K562 (cell line): ENCODE data around the gene BCL2L15. TPM values are rescaled to one million over a fixed set of nuclear protein-coding genes. Genes with fewer than 3 reads are reported as not detected.
A peak's percentile ranks its signal among the peaks of the same experiment; 100 is the strongest.

Experiments
- ATF1 ChIP-seq, 2 experiments: fragments of 450-650 bp in 1 of 2; IDR thresholded peaks; 2 replicates each; pipeline ENCODE4 v1.6.1; 2016; ENCODE audit warnings: missing compliant biosample characterization in 1 of 2, missing genetic modification characterization in 1 of 2
- CREB1 ChIP-seq, 2 experiments: sonication (generic) in 1 of 2; formaldehyde crosslinking in 1 of 2; IDR thresholded peaks; 2 replicates each; pipeline versions ENCODE4 v1.6.1 to v1.8.0; 2012 to 2022; ENCODE audit warnings: inconsistent platforms in 1 of 2, mild to moderate bottlenecking in 1 of 2, missing genetic modification reagents in 1 of 2, moderate library complexity in 1 of 2
- HDAC6 ChIP-seq: IDR thresholded peaks from 2 replicates; pipeline ENCODE4 v1.6.1; 2012; ENCODE audit warnings: low read depth, mild to moderate bottlenecking, control low read depth, inconsistent platforms, low read length, moderate library complexity
- KLF10 ChIP-seq: fragments of 250-450 bp; sonication (Bioruptor Pico); IDR thresholded peaks from 2 replicates; pipeline ENCODE4 v1.6.1; 2021; ENCODE audit warnings: matching md5 sums
- MYNN ChIP-seq, 2 experiments: sonication (generic); formaldehyde crosslinking in 1 of 2; IDR thresholded peaks; 2 replicates each; pipeline versions ENCODE4 v1.5.0 to v1.6.1; 2016 to 2020; ENCODE audit warnings: antibody characterized with exemption in 1 of 2, missing genetic modification reagents in 1 of 2
- TEAD1 ChIP-seq, 2 experiments: fragments of 450-650 bp in 1 of 2; sonication (generic) in 1 of 2; formaldehyde crosslinking; IDR thresholded peaks; 2 replicates each; pipeline versions ENCODE4 v1.4.0 to v1.8.0; 2020 to 2022; ENCODE audit warnings: mild to moderate bottlenecking in 2 of 2, missing genetic modification reagents in 1 of 2
- XRCC4 ChIP-seq: IDR thresholded peaks from one replicate; pipeline ENCODE4 v1.6.1; 2011; ENCODE audit not compliant: insufficient read depth, insufficient read length; ENCODE audit errors: extremely low read depth
- ZNF655 ChIP-seq: fragments of 250-450 bp; sonication (Bioruptor Pico); IDR thresholded peaks from 2 replicates; pipeline ENCODE4 v1.5.0; 2021
- ZNF75A ChIP-seq: fragments of 450-650 bp; formaldehyde crosslinking; IDR thresholded peaks from 2 replicates; pipeline ENCODE4 v1.4.0; 2020; ENCODE audit warnings: mild to moderate bottlenecking
- polyA plus RNA-seq, 8 experiments: library from polyadenylated mRNA; depleted of rRNA in 4 of 8; stranded (reverse) in 5 of 8; unstranded in 3 of 8; fragments of >200 nt; fragmentation: Nextera tagmentation in 2 of 8; fragmentation: Illumina TruSeq in 1 of 8; extraction: Ambion mirVana in 2 of 8; extraction: Trizol in 1 of 8; gene quantifications; 2 replicates each; pipeline versions ENCODE4 v1.2.1 to v1.2.3, GENCODE V29; 2011 to 2014; ENCODE audit warnings: inconsistent platforms in 1 of 8, missing spikeins in 1 of 8
- total RNA-seq, 7 experiments: library from RNA; depleted of rRNA in 6 of 7; stranded (reverse); fragments of >200 nt in 6 of 7; fragmentation: Illumina TruSeq in 2 of 7; extraction: Trizol in 2 of 7; gene quantifications; 2 replicates each; pipeline versions ENCODE4 v1.2.1 to v1.2.3, GENCODE V29; 2011 to 2021; ENCODE audit warnings: low replicate concordance in 1 of 7
- TF ChIP-seq, protein P1 (sequence below): IDR thresholded peaks from 3 replicates; pipeline ENCODE4 v1.6.1; 2011; ENCODE audit warnings: borderline replicate concordance, mild to moderate bottlenecking, moderate library complexity; ENCODE audit not compliant: insufficient read length; ENCODE audit errors: extremely low read depth
- TF ChIP-seq, protein P2 (sequence below): fragments of 250-450 bp; sonication (Bioruptor Pico); IDR thresholded peaks from 2 replicates; pipeline ENCODE4 v1.5.0; 2022; ENCODE audit warnings: mild to moderate bottlenecking
- TF ChIP-seq, protein P3 (sequence below): fragments of 450-650 bp; conservative IDR thresholded peaks from 2 replicates; pipeline ENCODE4 v1.6.1; 2016; ENCODE audit warnings: missing genetic modification characterization, low read depth, mild to moderate bottlenecking, missing compliant biosample characterization, moderate library complexity

The BCL2L15 gene
- total and polyA plus RNA-seq, 9 of the 15 experiments (the other 6 are each of a cell fraction or from before 2014, with no cell fraction given) = 0.06 to 0.42 (median 0.28) TPM; not detected in 1

DNA sequence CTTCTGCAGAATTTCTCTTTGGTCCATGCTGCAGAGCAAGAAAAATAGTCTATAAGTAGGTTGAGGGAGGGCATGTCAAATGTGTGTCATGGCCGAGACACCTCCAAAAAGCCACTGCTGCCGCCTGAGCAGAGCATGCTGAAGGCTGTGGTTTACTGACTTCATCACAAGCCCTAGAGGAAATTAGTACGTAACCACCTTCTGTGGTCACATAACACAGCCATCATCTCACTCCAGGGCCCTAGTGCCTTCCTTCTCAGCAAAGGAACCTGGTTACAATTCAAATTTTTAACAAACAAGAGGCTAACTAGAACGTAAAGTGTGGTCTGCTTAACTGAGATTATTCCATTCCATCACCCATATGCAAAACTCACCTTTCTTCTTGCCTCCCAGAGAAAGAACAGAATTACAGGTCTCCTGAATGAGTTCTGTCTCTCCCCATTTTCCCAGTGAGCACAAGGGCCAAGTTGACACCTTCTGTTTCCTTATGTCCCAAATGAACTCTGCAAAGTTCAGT is 15.7 kb downstream of the BCL2L15 start, which contains the start of gene PTPN22 (continued):
- no peak for TF ChIP-seq ATF1 (CRISPR knock-in tag; IDR thresholded peaks at IDR 0.05)
- TF ChIP-seq ATF1 (tag; IDR thresholded peaks at IDR 0.05) = peak; percentile 72
- TF ChIP-seq ZNF655 = no peak
- TF ChIP-seq, protein P1, sequence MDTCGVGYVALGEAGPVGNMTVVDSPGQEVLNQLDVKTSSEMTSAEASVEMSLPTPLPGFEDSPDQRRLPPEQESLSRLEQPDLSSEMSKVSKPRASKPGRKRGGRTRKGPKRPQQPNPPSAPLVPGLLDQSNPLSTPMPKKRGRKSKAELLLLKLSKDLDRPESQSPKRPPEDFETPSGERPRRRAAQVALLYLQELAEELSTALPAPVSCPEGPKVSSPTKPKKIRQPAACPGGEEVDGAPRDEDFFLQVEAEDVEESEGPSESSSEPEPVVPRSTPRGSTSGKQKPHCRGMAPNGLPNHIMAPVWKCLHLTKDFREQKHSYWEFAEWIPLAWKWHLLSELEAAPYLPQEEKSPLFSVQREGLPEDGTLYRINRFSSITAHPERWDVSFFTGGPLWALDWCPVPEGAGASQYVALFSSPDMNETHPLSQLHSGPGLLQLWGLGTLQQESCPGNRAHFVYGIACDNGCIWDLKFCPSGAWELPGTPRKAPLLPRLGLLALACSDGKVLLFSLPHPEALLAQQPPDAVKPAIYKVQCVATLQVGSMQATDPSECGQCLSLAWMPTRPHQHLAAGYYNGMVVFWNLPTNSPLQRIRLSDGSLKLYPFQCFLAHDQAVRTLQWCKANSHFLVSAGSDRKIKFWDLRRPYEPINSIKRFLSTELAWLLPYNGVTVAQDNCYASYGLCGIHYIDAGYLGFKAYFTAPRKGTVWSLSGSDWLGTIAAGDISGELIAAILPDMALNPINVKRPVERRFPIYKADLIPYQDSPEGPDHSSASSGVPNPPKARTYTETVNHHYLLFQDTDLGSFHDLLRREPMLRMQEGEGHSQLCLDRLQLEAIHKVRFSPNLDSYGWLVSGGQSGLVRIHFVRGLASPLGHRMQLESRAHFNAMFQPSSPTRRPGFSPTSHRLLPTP = no peak
- TF ChIP-seq XRCC4 = no peak
- TF ChIP-seq, protein P2, sequence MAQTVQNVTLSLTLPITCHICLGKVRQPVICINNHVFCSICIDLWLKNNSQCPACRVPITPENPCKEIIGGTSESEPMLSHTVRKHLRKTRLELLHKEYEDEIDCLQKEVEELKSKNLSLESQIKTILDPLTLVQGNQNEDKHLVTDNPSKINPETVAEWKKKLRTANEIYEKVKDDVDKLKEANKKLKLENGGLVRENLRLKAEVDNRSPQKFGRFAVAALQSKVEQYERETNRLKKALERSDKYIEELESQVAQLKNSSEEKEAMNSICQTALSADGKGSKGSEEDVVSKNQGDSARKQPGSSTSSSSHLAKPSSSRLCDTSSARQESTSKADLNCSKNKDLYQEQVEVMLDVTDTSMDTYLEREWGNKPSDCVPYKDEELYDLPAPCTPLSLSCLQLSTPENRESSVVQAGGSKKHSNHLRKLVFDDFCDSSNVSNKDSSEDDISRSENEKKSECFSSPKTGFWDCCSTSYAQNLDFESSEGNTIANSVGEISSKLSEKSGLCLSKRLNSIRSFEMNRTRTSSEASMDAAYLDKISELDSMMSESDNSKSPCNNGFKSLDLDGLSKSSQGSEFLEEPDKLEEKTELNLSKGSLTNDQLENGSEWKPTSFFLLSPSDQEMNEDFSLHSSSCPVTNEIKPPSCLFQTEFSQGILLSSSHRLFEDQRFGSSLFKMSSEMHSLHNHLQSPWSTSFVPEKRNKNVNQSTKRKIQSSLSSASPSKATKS = no peak
- no peak for TF ChIP-seq ZNF75A (CRISPR knock-in tag)
- no peak for TF ChIP-seq KLF10
- no peak for TF ChIP-seq HDAC6
- peak; percentile 43 to 64; a peak in 2 of 4 replicates for TF ChIP-seq TEAD1 (CRISPR knock-in tag; IDR thresholded peaks at IDR 0.05)
- TF ChIP-seq, protein P3, sequence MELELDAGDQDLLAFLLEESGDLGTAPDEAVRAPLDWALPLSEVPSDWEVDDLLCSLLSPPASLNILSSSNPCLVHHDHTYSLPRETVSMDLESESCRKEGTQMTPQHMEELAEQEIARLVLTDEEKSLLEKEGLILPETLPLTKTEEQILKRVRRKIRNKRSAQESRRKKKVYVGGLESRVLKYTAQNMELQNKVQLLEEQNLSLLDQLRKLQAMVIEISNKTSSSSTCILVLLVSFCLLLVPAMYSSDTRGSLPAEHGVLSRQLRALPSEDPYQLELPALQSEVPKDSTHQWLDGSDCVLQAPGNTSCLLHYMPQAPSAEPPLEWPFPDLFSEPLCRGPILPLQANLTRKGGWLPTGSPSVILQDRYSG (tag) = no peak
- no peak for TF ChIP-seq MYNN (IDR thresholded peaks at IDR 0.05)
- no peak for TF ChIP-seq MYNN (CRISPR knock-in tag; IDR thresholded peaks at IDR 0.05)
- peak; percentile 29; the same call in 1 of the 2 replicates for TF ChIP-seq CREB1 (IDR thresholded peaks at IDR 0.05)
- TF ChIP-seq CREB1 (CRISPR knock-in tag; IDR thresholded peaks at IDR 0.05) = peak; percentile 53; the same call in 1 of the 2 replicates
